Measurements from ENCODE around the gene PLXDC1. TPM values are rescaled to one million over a fixed set of nuclear protein-coding genes. Genes with fewer than 3 reads are reported as not detected.

The PLXDC1 gene
- polyA plus RNA-seq, 1 donor from 2014 or later = not detected

DNA sequence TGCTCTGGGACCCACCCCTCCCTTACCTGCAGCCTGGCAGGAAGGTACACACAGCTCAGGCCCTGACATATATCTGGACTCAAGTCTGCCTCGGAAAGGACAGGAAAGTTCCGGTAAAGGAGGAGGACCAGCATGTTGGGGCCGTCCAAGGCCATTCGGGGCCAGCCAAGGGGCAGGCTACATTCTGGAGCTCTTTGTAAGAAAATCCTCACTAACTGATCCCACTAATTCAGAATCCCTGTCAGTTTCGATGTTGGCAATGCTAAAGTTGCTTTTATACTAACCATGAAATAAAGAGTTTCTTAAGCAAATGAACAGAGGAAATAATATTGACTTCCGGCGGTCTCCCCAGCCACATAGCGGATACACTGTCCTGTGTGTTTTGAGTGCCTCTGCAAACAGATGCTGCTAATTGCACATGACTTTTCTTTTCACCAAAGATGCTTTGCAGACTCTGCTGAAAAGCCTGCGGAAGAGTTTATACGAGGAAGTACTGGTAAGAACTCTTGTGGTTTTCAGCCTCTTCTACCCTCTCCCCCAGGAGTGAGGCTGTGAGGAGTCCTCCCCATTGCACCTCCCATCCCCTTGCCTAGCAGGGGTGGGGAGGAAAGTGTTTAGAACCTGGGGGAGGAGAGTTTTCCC, 54.8 kb downstream of the PLXDC1 start:
- Mint-ChIP-seq H3K4me3 (peak overlapping the region in 3 of 4 donors; percentile 1 to 87 (median 20)), H3K27ac (peak overlapping the region; percentile 5 to 48 (median 6)), H3K4me1 (peaks cover 34 to 47% (median 41%) of the 10 kb centered on the region in 3 donors)

DNA sequence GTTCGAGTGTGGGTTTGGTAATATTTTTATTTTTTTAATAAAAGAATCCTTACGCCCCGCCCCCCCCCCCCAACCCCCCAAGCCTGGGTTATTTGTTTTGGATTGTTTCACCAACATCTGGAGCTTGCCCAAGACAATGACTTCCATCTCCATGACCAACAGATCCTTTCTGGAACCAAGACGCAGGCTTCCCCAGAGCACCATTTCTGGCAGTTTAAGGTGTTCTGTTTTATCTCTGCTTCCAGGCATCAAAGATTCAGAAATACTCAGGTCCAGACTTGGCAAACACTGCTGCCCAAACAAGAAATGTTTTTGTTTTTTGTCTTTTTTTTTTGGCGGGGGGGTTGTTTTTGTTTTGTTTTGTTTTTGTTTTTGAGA, 56.1 kb downstream of the PLXDC1 start:
- peaks cover 34 to 50% (median 41%) of the 10 kb centered on the region in 3 donors for H3K4me1 Mint-ChIP-seq

More for the DNA sequence above, 54.8 kb downstream of the PLXDC1 start:
- H3K27me3 Mint-ChIP-seq = peaks cover 18% of the 10 kb centered on the region
- no peaks in the 10 kb centered on the region for H3K9me3 Mint-ChIP-seq
- no peaks in the 10 kb centered on the region for H3K36me3 Mint-ChIP-seq

DNA sequence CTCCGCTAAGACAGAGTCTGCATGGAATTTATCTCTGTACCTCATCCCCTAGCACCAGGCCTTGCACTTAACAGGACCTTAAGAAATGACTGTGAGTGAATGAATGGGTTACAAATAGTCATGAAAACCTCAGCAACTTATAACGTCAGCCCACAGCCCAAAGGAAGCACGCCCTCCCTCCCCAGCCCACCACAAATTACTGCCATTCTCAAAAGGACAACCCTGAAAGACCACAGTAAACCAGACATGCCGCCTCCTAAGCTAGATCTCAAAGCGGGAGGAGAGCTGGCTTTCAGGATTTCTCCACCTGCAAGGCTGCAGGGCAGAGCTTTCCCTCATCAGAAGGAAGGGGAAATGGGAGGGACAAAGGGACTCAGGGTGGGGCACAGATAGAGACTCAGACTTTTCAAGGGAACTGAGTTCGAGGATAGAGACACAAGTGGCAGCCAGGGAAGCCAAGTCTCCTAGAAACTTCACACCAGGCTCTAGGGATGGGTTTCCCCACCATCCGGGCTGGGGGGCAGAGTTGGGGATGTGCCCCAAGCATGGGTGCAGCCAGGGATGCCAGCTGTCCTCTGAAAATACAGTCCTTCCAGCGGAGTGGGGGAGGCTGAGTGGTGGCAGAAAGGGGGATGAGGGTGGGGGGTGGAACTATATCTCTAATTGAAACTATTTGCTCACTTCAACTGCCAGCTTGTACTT, 56.7 kb downstream of the PLXDC1 start:
- no peaks in the 10 kb centered on the region for H3K9me3 Mint-ChIP-seq
- peak overlapping the region; percentile 11 to 83 (median 47) for H3K27ac Mint-ChIP-seq
- peaks cover 34 to 50% (median 41%) of the 10 kb centered on the region in 3 donors for H3K4me1 Mint-ChIP-seq
- peaks cover 16% of the 10 kb centered on the region for H3K27me3 Mint-ChIP-seq
- peak overlapping the region in 3 of 4 donors; percentile 41 to 74 (median 49) for H3K4me3 Mint-ChIP-seq
- H3K36me3 Mint-ChIP-seq = peaks cover 3% of the 10 kb centered on the region

More for the DNA sequence above, 56.1 kb downstream of the PLXDC1 start:
- Mint-ChIP-seq H3K36me3 (peaks cover 3% of the 10 kb centered on the region), H3K27ac (no peak overlapping the region), H3K27me3 (peaks cover 18% of the 10 kb centered on the region), H3K9me3 (no peaks in the 10 kb centered on the region), H3K4me3 (peak overlapping the region in 1 of 4 donors; percentile 21)

DNA sequence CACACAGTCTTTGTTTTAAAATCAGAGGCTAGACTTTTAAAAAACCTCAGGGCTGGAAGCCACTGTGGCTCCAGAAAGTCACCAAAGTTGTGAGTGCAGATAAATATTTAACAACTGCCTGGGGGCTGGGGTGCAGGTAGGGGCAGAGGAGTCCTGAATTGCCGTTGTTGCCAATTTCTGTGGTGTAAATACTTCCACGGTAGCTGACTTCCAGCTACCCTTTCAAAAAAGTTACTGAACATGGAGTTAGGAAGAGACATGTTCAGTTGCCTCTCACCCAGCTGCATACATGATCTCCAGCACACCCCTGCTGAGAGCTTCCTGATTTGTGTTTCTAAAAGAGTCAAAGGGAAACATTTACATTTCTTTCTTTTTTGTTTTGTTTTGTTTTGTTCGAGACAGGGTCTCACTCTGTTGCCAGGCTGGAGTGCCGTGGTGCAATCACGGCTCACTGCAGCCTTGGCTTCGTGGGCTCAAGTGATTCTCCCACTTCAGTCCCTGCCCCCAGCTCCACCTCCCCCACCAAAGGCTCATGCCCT, 58.7 kb downstream of the PLXDC1 start:
- Mint-ChIP-seq H3K4me1 (peaks cover 26 to 44% (median 32%) of the 10 kb centered on the region in 3 donors), H3K27me3 (peaks cover 2% of the 10 kb centered on the region), H3K4me3 (peak overlapping the region; percentile 45 to 90 (median 74)), H3K9me3 (no peaks in the 10 kb centered on the region), H3K27ac (peak overlapping the region in 2 of 3 donors; percentile 5 to 80), H3K36me3 (peaks cover 3% of the 10 kb centered on the region)

DNA sequence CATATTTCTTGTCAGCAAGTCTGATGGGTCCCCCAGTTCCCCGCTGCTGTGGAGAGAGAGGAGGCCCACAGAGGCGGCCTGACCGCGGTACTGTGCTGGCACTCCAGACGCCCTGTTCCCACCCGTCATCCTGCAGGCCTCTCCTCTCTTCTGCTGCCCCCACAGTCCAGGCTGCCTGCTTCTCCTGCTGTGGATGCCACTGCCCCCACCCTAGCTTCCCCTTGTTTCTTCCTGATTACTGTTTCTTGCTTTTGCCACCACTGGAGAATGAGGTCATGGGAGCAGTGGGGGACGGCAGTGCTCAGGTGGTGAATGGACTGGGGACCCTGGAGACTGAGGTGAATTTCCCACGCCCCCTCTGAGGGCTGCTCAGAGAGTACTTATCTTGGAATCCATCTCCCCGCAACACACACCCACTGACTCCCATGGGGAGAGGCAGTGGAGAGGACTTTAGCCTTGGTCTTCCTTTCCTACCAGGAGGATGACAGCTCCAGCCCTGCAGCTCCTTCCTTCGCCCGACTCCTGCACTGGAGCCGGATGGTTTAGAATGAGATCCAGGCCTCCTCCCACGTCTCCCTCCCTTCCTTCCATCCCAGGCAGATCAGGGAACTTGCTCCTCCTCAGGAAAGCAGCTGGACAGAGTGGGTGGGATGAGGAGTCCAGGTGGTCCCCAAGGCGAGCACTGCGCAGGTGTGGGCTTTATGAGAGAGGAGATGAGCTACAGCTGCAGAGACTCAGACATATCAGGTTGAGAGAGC, 60.4 kb downstream of the PLXDC1 start:
- Mint-ChIP-seq H3K27ac (peak overlapping the region in 1 of 3 donors; percentile 33), H3K27me3 (no peaks in the 10 kb centered on the region), H3K4me3 (no peak overlapping the region), H3K36me3 (peaks cover 3% of the 10 kb centered on the region), H3K4me1 (peaks cover 16 to 31% (median 23%) of the 10 kb centered on the region in 3 donors), H3K9me3 (no peaks in the 10 kb centered on the region)

DNA sequence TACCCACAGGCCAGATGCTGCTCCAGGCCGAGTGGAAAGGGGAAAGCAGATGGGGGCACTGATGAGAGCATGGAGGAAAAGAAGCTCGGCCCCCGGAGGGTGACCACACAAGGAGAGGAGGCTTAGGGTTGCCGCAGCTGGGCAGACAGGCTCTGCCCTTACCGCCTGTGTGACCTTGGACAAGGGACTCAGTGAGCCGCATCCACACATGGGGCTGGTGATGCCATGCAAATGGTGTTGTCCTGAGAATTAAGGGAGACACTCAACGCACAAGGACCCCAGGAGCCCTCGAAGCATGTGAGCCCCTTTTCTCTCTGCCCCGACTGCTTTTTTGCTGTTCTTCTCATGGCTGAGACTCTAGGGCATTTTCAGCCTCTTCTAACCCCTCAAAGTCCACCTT, 61.0 kb downstream of the PLXDC1 start:
- Mint-ChIP-seq H3K4me1 (peaks cover 16 to 27% (median 19%) of the 10 kb centered on the region in 3 donors), H3K9me3 (no peaks in the 10 kb centered on the region), H3K4me3 (no peak overlapping the region), H3K27ac (no peak overlapping the region), H3K27me3 (no peaks in the 10 kb centered on the region), H3K36me3 (peaks cover 3% of the 10 kb centered on the region)

DNA sequence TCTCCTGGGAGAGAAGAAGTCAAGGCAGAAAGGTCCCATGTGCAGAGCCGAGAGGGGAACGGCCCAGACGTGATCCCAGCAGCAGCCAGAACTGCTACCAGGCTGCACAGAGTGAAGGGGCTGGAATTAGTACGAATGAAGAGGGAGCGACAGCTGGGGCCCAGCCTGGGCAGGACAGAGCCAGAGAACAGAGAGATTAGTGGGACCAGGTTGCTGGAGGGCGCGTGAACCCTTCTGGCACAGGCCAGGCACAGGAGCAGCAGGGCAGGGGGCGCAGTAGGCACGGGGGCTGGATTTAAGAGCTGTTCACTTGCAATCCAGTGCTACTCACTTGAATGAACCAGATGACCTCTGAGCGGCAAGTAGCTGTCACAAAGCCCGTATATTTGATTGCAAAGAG, 66.9 kb downstream of the PLXDC1 start:
- Mint-ChIP-seq H3K27me3 (no peaks in the 10 kb centered on the region), H3K9me3 (no peaks in the 10 kb centered on the region), H3K4me3 (no peak overlapping the region), H3K4me1 (peaks cover 0 to 3% (median 0%) of the 10 kb centered on the region in 3 donors), H3K36me3 (peaks cover 4% of the 10 kb centered on the region), H3K27ac (no peak overlapping the region)

DNA sequence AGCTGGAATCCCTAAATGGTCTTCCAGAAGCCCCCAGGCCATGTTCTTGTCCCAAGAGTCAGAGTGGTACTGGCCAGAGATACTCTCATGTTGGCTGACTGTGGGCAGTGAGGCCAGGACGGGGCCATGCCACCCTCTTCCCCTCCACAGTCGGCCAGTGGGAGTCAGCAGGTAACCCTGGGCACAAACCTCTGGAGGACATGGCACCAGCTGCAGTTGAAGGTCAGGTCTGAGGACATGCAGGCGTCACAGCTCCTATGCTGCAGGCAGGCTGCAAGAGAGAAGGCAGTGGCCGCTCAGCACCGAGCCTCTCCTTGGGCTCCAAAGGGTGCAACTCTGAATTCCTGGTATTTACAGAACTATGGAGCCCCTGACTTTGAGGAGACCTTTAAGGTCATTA, 68.2 kb downstream of the PLXDC1 start:
- H3K27me3 Mint-ChIP-seq = no peaks in the 10 kb centered on the region
- H3K27ac Mint-ChIP-seq = no peak overlapping the region
- H3K9me3 Mint-ChIP-seq = no peaks in the 10 kb centered on the region
- H3K4me3 Mint-ChIP-seq = no peak overlapping the region
- no peaks in the 10 kb centered on the region for H3K4me1 Mint-ChIP-seq
- H3K36me3 Mint-ChIP-seq = peaks cover 4% of the 10 kb centered on the region

DNA sequence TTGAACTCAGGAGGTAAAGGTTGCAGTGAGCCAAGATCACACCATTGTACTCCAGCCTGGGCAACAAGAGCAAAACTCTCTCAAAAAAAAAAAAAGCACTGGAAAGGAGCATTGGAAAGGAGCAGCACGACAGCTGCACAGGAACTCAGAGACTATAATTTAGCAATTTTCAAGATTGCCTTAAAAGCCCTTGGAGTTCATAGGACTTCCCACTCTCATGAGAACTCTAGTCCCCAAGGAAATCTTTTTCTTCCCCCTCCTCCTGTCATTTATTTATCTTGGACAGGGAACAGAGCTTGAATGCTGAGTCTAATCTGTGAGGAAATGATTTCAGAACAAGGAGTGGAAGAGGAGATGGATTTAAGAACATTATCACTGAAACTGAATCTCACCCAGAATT, 69.0 kb downstream of the PLXDC1 start:
- no peaks in the 10 kb centered on the region for H3K27me3 Mint-ChIP-seq
- peaks cover 4% of the 10 kb centered on the region for H3K36me3 Mint-ChIP-seq

DNA sequence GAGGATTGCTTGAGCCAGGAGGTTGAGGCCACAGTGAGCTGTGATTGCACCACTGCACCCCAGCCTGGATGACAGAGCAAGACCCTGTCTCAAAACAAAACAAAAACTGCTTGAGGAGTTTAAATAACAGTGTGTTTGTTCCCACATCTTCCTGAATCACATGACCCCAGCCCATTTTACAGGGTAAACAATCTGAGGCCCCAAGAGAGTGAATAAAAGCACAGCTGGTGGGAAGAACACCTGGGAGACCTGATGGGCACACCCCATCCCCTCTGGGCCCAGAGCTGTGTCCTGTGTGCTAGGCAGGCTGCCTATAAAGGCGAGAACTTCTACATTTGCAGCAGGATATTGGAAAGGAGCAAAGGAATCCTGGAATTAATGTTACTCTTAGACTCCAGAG, 69.6 kb downstream of the PLXDC1 start:
- H3K9me3 Mint-ChIP-seq = no peaks in the 10 kb centered on the region
- H3K4me3 Mint-ChIP-seq = no peak overlapping the region
- H3K4me1 Mint-ChIP-seq = no peaks in the 10 kb centered on the region
- H3K27me3 Mint-ChIP-seq = no peaks in the 10 kb centered on the region
- H3K36me3 Mint-ChIP-seq = peaks cover 4% of the 10 kb centered on the region
- H3K27ac Mint-ChIP-seq = no peak overlapping the region

More for the DNA sequence above, 69.0 kb downstream of the PLXDC1 start:
- Mint-ChIP-seq H3K4me1 (no peaks in the 10 kb centered on the region), H3K9me3 (no peaks in the 10 kb centered on the region), H3K27ac (no peak overlapping the region), H3K4me3 (no peak overlapping the region)

DNA sequence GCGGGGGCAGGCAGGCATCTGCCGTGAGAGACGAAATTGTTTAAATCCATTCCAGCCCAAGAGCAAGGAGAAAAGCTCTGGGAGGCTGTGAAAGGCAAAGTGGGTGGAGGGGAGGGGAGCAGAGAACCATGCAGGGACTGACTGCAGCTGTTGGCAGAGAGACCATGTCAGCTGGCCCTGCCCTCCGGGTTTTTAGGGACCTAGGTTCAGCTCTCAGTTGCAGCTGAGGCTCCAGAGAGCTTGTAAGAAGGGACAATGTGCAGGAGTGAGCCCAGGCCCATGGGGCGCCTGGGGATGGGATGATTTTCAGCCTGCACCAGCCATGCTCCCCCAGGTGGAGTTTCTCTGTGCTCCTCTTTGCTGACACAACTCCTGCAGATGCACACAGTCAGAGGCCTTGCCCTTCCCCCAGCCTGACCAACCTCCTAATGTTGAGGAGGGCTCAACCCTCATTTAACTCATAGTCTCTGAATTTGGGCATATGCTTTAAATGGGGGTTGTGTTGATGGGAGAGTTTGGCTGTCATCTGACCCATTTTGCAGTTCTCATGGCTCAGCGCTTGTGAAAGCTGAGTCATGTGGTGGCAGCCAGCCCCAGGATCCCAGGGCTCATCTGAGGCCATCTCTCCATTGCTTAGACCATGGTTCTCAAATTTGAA, 70.9 kb downstream of the PLXDC1 start:
- H3K4me3 Mint-ChIP-seq = no peak overlapping the region
- H3K27ac Mint-ChIP-seq = no peak overlapping the region
- H3K4me1 Mint-ChIP-seq = no peaks in the 10 kb centered on the region
- no peaks in the 10 kb centered on the region for H3K27me3 Mint-ChIP-seq
- no peaks in the 10 kb centered on the region for H3K9me3 Mint-ChIP-seq
- H3K36me3 Mint-ChIP-seq = peaks cover 4% of the 10 kb centered on the region

DNA sequence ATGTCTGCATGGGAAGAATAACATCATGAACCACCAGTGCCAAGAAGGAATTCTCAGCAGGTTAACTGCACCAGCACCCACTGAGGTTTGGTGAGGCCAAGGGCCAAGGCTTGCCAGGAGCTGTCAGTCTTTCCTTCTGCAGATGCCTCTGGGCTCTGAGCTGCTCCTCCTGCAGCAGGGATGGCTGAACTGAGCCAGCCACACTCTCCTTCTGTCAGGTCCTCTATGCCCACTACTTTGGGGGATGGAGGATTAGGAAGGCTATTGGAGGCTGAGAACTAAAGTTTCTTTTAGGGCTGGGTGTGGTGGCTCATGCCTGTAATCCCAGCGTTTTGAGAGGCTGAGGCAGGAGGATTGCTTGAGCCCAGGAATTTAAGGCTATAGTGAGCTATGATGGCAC, 71.6 kb downstream of the PLXDC1 start:
- Mint-ChIP-seq H3K4me1 (no peaks in the 10 kb centered on the region), H3K9me3 (no peaks in the 10 kb centered on the region), H3K36me3 (peaks cover 4% of the 10 kb centered on the region), H3K4me3 (no peak overlapping the region), H3K27ac (no peak overlapping the region), H3K27me3 (no peaks in the 10 kb centered on the region)

DNA sequence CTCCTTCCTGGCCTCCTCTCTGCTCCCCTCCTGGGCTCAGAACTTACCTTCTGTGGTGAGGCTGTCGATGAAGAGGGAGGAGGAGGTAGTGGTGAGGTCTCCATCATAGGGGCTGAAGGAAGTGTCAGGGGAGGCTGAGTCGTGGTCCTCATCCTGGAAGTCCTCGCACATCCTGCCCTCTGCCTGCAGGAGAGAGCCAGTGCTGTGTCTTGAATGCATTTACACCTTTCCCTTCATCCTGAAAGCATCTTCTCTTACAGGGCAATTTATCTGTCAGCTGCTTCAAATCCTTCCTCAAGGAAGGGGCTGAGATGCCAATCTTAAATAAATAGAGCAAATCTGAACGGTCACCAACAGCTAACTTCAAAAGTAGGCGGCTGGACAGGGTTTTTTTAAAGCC, 73.6 kb downstream of the PLXDC1 start:
- Mint-ChIP-seq H3K36me3 (no peaks in the 10 kb centered on the region), H3K27me3 (no peaks in the 10 kb centered on the region), H3K4me3 (no peak overlapping the region), H3K27ac (no peak overlapping the region), H3K9me3 (no peaks in the 10 kb centered on the region), H3K4me1 (no peaks in the 10 kb centered on the region)

DNA sequence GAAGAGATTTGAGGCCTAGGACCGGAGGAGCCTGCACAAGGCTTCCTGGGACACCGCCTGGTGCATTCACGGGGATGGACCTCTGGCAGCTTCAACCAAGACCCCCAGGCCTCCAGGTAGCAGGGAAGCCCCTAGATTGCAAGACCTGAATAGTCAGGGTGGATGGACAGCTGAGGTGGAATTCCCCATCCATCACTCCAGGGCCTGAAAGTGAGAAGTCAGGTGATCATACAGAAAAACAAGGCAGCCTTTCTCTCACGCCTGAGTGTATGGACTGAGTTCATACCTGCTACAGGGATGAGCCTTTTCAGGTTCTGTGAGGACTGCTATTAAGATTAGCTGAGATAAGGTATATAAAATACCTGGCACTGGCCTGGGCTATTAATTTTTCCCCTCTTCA, 74.2 kb downstream of the PLXDC1 start:
- Mint-ChIP-seq H3K27ac (no peak overlapping the region), H3K27me3 (no peaks in the 10 kb centered on the region), H3K36me3 (no peaks in the 10 kb centered on the region), H3K4me1 (no peaks in the 10 kb centered on the region), H3K4me3 (no peak overlapping the region), H3K9me3 (no peaks in the 10 kb centered on the region)

DNA sequence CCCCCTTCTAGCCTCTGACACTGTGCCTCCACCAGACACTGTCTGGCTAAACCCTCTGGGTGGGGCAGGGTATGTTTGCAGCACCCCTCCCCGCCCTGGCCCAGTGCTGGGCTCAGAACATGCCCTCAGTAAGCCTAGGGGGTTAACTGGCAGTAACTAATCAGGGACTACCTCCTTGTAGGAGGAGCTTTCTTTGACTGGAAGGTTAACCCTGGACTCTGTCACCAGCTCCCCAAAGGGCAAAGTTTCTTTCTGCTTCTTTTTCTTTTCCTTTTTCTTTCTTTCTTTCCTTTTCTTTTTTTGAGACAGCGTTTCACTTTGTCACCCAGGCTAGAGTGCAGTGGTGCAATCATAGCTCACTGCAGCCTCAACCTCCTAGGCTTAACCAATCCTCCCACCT, 76.8 kb downstream of the PLXDC1 start:
- H3K4me3 Mint-ChIP-seq = no peak overlapping the region
- peaks cover 2% of the 10 kb centered on the region for H3K27me3 Mint-ChIP-seq
- H3K27ac Mint-ChIP-seq = no peak overlapping the region
- no peaks in the 10 kb centered on the region for H3K9me3 Mint-ChIP-seq
- peaks cover 3% of the 10 kb centered on the region for H3K36me3 Mint-ChIP-seq
- H3K4me1 Mint-ChIP-seq = no peaks in the 10 kb centered on the region
